Type B pancreatic cell (in vitro differentiated cells): ENCODE results near the gene MTCH2. TPM values are rescaled to one million over a fixed set of nuclear protein-coding genes. Genes with fewer than 3 reads are reported as not detected.

Source experiments
- DNase-seq: peaks from one replicate; pipeline ENCODE4 v3.0.0; 2021; ENCODE audit warnings: mixed read lengths; ENCODE audit not compliant: unreplicated experiment; ENCODE audit errors: extremely low spot score
- H3K27ac Mint-ChIP-seq: 2 replicates; pipeline ENCODE4 v1.8.0; 2021; ENCODE audit warnings: mild to moderate bottlenecking, mixed read lengths
- H3K27me3 Mint-ChIP-seq: 2 replicates; pipeline ENCODE4 v1.8.0; 2021; ENCODE audit warnings: mixed read lengths
- H3K36me3 Mint-ChIP-seq: 2 replicates; pipeline ENCODE4 v1.8.0; 2021; ENCODE audit warnings: mixed read lengths
- H3K4me1 Mint-ChIP-seq: one replicate; pipeline ENCODE4 v1.8.0; 2021; ENCODE audit warnings: mixed read lengths; ENCODE audit not compliant: unreplicated experiment
- H3K4me3 Mint-ChIP-seq: 2 replicates; pipeline ENCODE4 v1.8.0; 2021; ENCODE audit warnings: mild to moderate bottlenecking, mixed read lengths
- H3K9me3 Mint-ChIP-seq: 2 replicates; pipeline ENCODE4 v1.8.0; 2021; ENCODE audit warnings: mixed read lengths
- total RNA-seq: library from RNA; stranded (reverse); gene quantifications from 2 replicates; pipeline ENCODE4 v1.2.1, GENCODE V29; 2021; ENCODE audit warnings: low replicate concordance
- TF ChIP-seq, protein P1 (sequence below): fragments of 200-600 bp; sonication (generic); conservative IDR thresholded peaks from 2 replicates; pipeline ENCODE4 v1.5.0; 2021; ENCODE audit warnings: antibody characterized with exemption, mild to moderate bottlenecking

MTCH2 gene
- total RNA-seq, 1 donor from 2014 or later, result 96.1 TPM

DNA sequence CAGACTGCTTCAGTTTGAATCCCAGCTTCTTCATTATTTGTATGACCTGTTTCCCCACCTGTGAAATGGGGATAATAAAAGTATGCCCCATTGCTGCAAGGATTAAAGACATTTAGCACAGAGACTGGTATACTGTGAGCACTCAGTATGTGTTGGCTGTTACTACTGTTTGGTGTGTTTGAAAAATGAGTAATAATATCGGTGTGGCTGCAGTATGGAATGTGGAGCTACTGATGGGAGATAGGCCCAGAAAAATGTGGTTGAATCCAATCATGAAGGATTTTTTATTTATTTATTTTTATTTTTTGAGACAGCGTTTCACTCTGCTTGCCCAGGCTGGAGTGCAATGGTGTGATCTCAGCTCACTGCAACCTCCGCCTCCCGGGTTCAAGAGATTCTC lies 39.1 kb downstream of the MTCH2 start:
- no peak for DNase-seq
- no peaks in the 10 kb centered on the region for H3K36me3 Mint-ChIP-seq
- H3K4me3 Mint-ChIP-seq, result no peak overlapping the region
- TF ChIP-seq, protein P1, sequence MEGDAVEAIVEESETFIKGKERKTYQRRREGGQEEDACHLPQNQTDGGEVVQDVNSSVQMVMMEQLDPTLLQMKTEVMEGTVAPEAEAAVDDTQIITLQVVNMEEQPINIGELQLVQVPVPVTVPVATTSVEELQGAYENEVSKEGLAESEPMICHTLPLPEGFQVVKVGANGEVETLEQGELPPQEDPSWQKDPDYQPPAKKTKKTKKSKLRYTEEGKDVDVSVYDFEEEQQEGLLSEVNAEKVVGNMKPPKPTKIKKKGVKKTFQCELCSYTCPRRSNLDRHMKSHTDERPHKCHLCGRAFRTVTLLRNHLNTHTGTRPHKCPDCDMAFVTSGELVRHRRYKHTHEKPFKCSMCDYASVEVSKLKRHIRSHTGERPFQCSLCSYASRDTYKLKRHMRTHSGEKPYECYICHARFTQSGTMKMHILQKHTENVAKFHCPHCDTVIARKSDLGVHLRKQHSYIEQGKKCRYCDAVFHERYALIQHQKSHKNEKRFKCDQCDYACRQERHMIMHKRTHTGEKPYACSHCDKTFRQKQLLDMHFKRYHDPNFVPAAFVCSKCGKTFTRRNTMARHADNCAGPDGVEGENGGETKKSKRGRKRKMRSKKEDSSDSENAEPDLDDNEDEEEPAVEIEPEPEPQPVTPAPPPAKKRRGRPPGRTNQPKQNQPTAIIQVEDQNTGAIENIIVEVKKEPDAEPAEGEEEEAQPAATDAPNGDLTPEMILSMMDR, result no peak
- no peak overlapping the region for H3K27ac Mint-ChIP-seq
- no peaks in the 10 kb centered on the region for H3K27me3 Mint-ChIP-seq
- H3K4me1 Mint-ChIP-seq, result peaks cover 26% of the 10 kb centered on the region
- no peaks in the 10 kb centered on the region for H3K9me3 Mint-ChIP-seq

DNA sequence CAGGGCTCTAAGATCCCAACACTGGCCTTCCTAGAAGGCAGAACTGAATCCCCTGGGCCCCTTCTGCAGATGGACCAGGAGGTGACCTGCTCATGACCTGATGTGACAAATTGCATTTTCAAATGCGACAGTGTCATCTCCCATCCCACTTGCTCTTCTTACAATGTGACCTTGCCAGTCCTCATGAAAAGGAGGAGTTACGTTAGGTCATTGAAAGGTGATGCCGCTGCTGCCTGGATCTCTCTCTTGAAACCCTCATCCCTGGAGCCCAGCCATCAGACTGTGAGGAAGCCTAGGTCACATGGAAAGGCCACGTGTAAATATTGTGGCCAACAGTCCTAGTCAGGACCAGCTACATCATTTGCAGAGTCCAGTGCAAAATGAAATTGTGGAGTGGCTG lies 42.5 kb downstream of the MTCH2 start:
- Mint-ChIP-seq H3K4me3 (no peak overlapping the region), H3K9me3 (no peaks in the 10 kb centered on the region), H3K27ac (no peak overlapping the region), H3K4me1 (peaks cover 12% of the 10 kb centered on the region), H3K27me3 (peaks cover 12% of the 10 kb centered on the region), H3K36me3 (no peaks in the 10 kb centered on the region)
- DNase-seq, result no peak
- TF ChIP-seq, protein P1, result no peak

DNA sequence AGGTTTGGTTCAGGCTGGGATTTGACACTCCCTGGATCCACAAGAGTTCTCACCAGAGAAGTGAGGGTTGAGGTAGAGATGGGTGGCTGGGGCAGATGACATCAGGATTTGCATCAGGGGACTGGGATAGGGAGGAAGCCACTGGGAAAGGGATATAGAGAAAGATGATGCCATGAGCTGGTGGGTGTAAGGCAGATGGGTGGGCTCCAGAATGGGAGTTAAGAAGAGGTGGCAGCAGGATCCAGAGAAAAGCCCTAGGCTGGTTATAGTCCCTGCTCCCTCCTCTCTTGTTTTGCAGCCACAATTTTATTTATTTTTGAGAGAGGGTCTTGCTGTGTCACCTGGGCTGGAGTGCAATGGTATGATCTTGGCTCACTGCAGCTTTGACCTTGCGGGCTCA lies 46.4 kb downstream of the MTCH2 start:
- H3K36me3 Mint-ChIP-seq, result no peaks in the 10 kb centered on the region
- peaks cover 22% of the 10 kb centered on the region for H3K4me1 Mint-ChIP-seq
- DNase-seq, result no peak
- H3K27ac Mint-ChIP-seq, result no peak overlapping the region
- TF ChIP-seq, protein P1, result no peak
- peaks cover 40% of the 10 kb centered on the region for H3K27me3 Mint-ChIP-seq
- no peaks in the 10 kb centered on the region for H3K9me3 Mint-ChIP-seq
- H3K4me3 Mint-ChIP-seq, result no peak overlapping the region

DNA sequence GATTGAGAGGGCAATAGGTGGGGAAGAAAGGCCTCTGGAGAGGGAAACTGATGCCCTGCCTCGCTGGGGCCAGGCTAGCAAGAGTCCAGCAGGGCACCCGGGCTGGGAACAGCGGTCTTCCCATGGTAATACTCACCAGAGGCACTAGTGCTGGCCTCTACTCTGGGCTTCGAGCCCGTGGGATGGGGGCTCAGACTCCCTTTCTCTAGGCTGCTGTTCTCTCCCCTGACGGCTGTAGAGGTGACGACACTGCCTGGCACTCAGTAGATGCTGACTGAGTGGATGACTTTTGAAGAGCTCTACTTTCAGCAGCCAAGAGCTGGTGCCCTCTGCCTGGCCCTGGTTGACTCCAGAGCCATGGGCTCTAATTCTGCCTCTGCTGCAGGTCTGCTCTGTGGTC lies 47.3 kb downstream of the MTCH2 start:
- H3K27ac Mint-ChIP-seq, result no peak overlapping the region
- TF ChIP-seq, protein P1, result no peak
- H3K27me3 Mint-ChIP-seq, result peaks cover 40% of the 10 kb centered on the region
- H3K36me3 Mint-ChIP-seq, result no peaks in the 10 kb centered on the region
- peaks cover 22% of the 10 kb centered on the region for H3K4me1 Mint-ChIP-seq
- H3K4me3 Mint-ChIP-seq, result peak overlapping the region; percentile 80
- no peaks in the 10 kb centered on the region for H3K9me3 Mint-ChIP-seq
- no peak for DNase-seq

DNA sequence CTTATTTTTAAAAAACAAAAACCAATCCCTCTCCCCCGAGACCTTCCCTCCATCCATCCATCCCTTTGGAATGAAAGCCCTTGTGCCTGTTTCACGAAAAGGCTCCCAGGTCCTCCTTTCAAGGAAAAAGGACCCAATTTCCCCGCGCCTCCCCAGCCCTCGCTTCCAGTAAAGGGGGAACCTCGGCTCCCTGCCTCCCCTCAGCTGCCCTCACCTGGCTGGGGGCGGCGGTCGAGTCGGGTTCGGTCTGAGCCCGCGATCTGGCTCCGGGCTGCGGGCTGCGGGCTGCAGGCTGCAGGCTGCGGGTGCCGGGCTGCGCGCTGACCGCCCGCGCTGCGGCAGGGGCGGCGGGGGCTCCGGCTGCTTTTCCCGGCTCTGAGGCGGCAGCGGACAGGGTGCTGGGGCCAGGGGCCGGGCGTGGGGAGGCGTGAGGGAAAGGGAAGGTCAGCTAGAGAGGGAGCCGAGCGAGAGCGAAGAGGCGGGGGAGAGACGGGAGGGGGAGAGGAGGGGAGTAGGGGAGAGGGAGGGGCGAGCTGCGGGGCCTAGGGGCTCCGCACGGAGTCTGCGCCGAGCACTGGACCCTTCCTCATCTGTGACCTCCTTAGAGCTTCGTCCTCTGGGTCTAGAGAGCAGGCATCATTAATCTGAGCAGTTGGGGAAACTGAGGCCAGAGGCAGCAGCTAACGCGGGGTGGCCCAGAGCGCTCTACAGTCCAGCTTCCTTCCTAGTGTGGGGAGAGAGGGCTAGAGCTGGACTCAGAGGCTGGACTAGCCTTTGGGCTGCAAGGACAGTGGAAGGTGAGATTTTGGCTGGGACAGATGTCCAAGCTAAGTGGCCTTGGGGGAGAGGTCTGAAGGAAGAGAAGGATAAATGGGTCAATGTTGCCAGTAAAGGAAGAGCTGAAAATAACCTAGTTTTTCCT lies 48.2 kb downstream of the MTCH2 start, which contains the start of gene C1QTNF4:
C1QTNF4 (minus strand) TSS at position 478 of the 922 bp plus-strand sequence. CDS start 3,601 bp downstream, outside the sequence.
- H3K4me3 Mint-ChIP-seq, result peak within 1 kb of the TSS; percentile 82
- TF ChIP-seq, protein P1, result no peak
- H3K36me3 Mint-ChIP-seq, result no peaks in the 10 kb centered on the region
- peaks cover 40% of the 10 kb centered on the region for H3K27me3 Mint-ChIP-seq
- H3K27ac Mint-ChIP-seq, result peak within 1 kb of the TSS; percentile 5
- peaks cover 13% of the 10 kb centered on the region for H3K4me1 Mint-ChIP-seq
- DNase-seq, result no peak
- no peaks in the 10 kb centered on the region for H3K9me3 Mint-ChIP-seq
